Measurements from ENCODE around the gene KYAT1.
A peak's percentile ranks its signal among the peaks of the same experiment; 100 is the strongest.

Gene KYAT1

GRCh38 chr9:128921881-128922763, 40.4 kb upstream of the KYAT1 start:
- CTCF ChIA-PET, result interaction anchor here (1.0 to 2.0 kb wide), 3 partner anchors 58 to 104 kb away, joined by 3 to 12 read pairs (median 3); partner anchors contain the start of gene ENDOG
- POLR2A ChIA-PET, result no interaction called here
- DNase-seq (ENCODE audit: extremely low spot score), result peak; percentile 58
- no peak for TF ChIP-seq CTCF (IDR thresholded peaks at IDR 0.05; ENCODE audit: control extremely low read depth, extremely low read depth, low read depth, missing control alignments)

GRCh38 chr9:128920381-128921058, 38.8 kb upstream of the KYAT1 start, which contains the start of gene PHYHD1:
Gene PHYHD1, plus strand, starts transcription at chr9:128920982. Its CDS starts 1,342 bp downstream, at chr9:128922324.
- DNase-seq (ENCODE audit: extremely low spot score), result no peak
- no peak for TF ChIP-seq CTCF (IDR thresholded peaks at IDR 0.05; ENCODE audit: control extremely low read depth, extremely low read depth, low read depth, missing control alignments)
- CTCF ChIA-PET, result interaction anchor here (1.1 to 3.1 kb wide), 2 partner anchors 7 to 102 kb away, joined by 3 to 24 read pairs; partner anchors contain the start of gene ENDOG
- POLR2A ChIA-PET, result no interaction called here

DNA sequence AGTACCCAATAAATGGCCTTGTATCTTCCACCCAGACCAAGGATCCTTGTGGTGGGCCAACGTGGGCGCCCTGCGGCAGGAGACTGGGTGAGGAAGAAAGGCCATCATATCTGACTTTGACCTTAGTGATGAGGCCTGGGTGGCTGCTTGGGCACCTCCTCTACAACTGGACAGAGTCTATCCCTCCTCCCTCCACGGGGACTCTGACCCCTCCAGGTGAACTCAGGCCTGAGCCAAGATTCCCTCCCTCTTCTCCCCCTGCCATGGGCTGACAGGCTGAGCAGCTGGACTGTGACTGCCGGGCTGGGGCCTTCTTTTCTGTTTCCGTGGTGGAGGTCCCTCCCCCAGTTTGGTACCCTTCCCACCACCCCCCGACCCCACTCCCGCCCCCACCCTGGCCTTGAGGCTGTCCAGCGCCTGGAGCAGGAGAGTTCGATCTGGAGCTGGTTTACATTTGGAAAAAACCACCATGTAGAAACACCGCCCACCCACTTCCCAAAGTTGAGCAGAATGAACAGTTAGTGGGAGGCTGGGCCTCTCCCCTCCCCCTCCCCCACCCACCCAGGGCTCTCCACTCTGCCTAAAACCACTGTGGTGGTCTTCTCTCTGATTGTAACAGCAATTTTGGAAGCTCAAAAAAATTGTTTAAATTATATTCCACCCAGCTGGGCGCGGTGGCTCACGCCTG, 37.8 kb upstream of the KYAT1 start:
- ChIA-PET CTCF (interaction anchor here (3.1 kb wide), 1 partner anchor 8 kb away, joined by 24 read pairs; no protein-coding TSS in a partner anchor), POLR2A (no interaction called here)
- no peak for DNase-seq (ENCODE audit: extremely low spot score)
- no peak for TF ChIP-seq CTCF (IDR thresholded peaks at IDR 0.05; ENCODE audit: control extremely low read depth, extremely low read depth, low read depth, missing control alignments)

- no peak for TF ChIP-seq CTCF (IDR thresholded peaks at IDR 0.05; ENCODE audit: control extremely low read depth, extremely low read depth, low read depth, missing control alignments)
- ChIA-PET CTCF (interaction anchor here (1.6 to 3.1 kb wide), 3 partner anchors 9 to 109 kb away, joined by 4 to 24 read pairs (median 4); partner anchors contain the start of gene SH3GLB2), POLR2A (interaction anchor here (0.7 kb wide), 1 partner anchor 61 kb away, joined by 8 read pairs; no protein-coding TSS in a partner anchor)
- no peak for DNase-seq (ENCODE audit: extremely low spot score)
Observed at GRCh38 chr9:128918921-128919320, 37.2 kb upstream of the KYAT1 start.

DNA sequence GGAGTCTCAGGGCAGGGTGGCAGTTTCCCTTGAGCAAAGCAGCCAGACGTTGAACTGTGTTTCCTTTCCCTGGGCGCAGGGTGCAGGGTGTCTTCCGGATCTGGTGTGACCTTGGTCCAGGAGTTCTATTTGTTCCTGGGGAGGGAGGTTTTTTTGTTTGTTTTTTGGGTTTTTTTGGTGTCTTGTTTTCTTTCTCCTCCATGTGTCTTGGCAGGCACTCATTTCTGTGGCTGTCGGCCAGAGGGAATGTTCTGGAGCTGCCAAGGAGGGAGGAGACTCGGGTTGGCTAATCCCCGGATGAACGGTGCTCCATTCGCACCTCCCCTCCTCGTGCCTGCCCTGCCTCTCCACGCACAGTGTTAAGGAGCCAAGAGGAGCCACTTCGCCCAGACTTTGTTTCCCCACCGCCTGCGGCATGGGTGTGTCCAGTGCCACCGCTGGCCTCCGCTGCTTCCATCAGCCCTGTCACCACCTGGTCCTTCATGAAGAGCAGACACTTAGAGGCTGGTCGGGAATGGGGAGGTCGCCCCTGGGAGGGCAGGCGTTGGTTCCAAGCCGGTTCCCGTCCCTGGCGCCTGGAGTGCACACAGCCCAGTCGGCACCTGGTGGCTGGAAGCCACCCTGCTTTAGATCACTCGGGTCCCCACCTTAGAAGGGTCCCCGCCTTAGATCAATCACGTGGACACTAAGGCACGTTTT, 35.5 kb upstream of the KYAT1 start:
- ChIA-PET POLR2A (no interaction called here), CTCF (interaction anchor here (1.6 to 2.0 kb wide), 4 partner anchors 8 to 111 kb away, joined by 4 to 10 read pairs (median 5); partner anchors contain the start of gene SH3GLB2)
- DNase-seq (ENCODE audit: extremely low spot score), result no peak
- TF ChIP-seq CTCF (IDR thresholded peaks at IDR 0.05; ENCODE audit: control extremely low read depth, extremely low read depth, low read depth, missing control alignments), result no peak
